SK-N-SH treated with all-trans-retinoic acid at 6 μM for 48 hours (cell line): ENCODE data around the gene TMEM87A.

Source experiments
- ATAC-seq: fragments of 200-7000 bp; cut with Tn5 transposase; 3 replicates; pipeline ENCODE4 v1.9.1; 2020; ENCODE audit warnings: mild to moderate bottlenecking, moderate library complexity
- ARNTL ChIP-seq: fragments of 450-650 bp; formaldehyde crosslinking; IDR thresholded peaks from 2 replicates; pipeline ENCODE4 v1.5.0; 2020; ENCODE audit warnings: low read depth, mild to moderate bottlenecking, moderate library complexity, borderline replicate concordance
- BACH2 ChIP-seq: fragments of 250-450 bp; sonication (Bioruptor Pico); IDR thresholded peaks from 2 replicates; pipeline ENCODE4 v1.9.0; 2021; ENCODE audit warnings: mild to moderate bottlenecking, borderline replicate concordance
- CSDC2 ChIP-seq: fragments of 250-450 bp; sonication (Bioruptor Pico); IDR thresholded peaks from 2 replicates; pipeline ENCODE4 v1.5.0; 2020; ENCODE audit warnings: mild to moderate bottlenecking, moderate library complexity
- ESRRG ChIP-seq: fragments of 250-450 bp; sonication (Bioruptor Pico); IDR thresholded peaks from 2 replicates; pipeline ENCODE4 v1.6.1; 2021; ENCODE audit warnings: mild to moderate bottlenecking
- GLIS3 ChIP-seq: fragments of 250-450 bp; sonication (Bioruptor Pico); IDR thresholded peaks from 2 replicates; pipeline ENCODE4 v1.5.0; 2020; ENCODE audit warnings: mild to moderate bottlenecking, moderate library complexity
- ISL1 ChIP-seq: fragments of 250-450 bp; sonication (Bioruptor Pico); IDR thresholded peaks from 2 replicates; pipeline ENCODE4 v2.1.2; 2022; ENCODE audit warnings: mild to moderate bottlenecking, moderate library complexity
- OSR1 ChIP-seq: fragments of 250-450 bp; sonication (Bioruptor Pico); IDR thresholded peaks from 2 replicates; pipeline ENCODE4 v1.8.0; 2022; ENCODE audit warnings: moderate library complexity, mild to moderate bottlenecking, inconsistent platforms
- PATZ1 ChIP-seq: fragments of 250-450 bp; sonication (Bioruptor Pico); IDR thresholded peaks from 2 replicates; pipeline ENCODE4 v1.8.0; 2020; ENCODE audit warnings: mild to moderate bottlenecking, moderate library complexity, borderline replicate concordance
- PPARA ChIP-seq: fragments of 250-450 bp; sonication (Bioruptor Pico); IDR thresholded peaks from 2 replicates; pipeline ENCODE4 v1.5.0; 2020; ENCODE audit warnings: mild to moderate bottlenecking, borderline replicate concordance
- RARB ChIP-seq: fragments of 250-450 bp; sonication (Bioruptor Pico); IDR thresholded peaks from 2 replicates; pipeline ENCODE4 v1.8.0; 2021; ENCODE audit warnings: mild to moderate bottlenecking, moderate library complexity
- SNAI2 ChIP-seq: fragments of 250-450 bp; sonication (Bioruptor Pico); IDR thresholded peaks from 2 replicates; pipeline ENCODE4 v1.5.0; 2020; ENCODE audit warnings: mild to moderate bottlenecking, moderate library complexity
- TCF4 ChIP-seq: fragments of 250-450 bp; sonication (Bioruptor Pico); IDR thresholded peaks from 2 replicates; pipeline ENCODE4 v1.8.0; 2021; ENCODE audit warnings: mild to moderate bottlenecking, moderate library complexity, borderline replicate concordance
- TOX ChIP-seq: fragments of 250-450 bp; sonication (Bioruptor Pico); IDR thresholded peaks from 2 replicates; pipeline ENCODE4 v1.8.0; 2021; ENCODE audit warnings: mild to moderate bottlenecking, moderate library complexity, borderline replicate concordance
- TSHZ2 ChIP-seq: fragments of 250-450 bp; sonication (Bioruptor Pico); IDR thresholded peaks from 2 replicates; pipeline ENCODE4 v1.5.0; 2020; ENCODE audit warnings: mild to moderate bottlenecking, moderate library complexity
- ZC3H10 ChIP-seq: fragments of 250-450 bp; sonication (Bioruptor Pico); IDR thresholded peaks from 2 replicates; pipeline ENCODE4 v1.5.1; 2021; ENCODE audit warnings: mild to moderate bottlenecking, moderate library complexity
- ZFP3 ChIP-seq: fragments of 250-450 bp; sonication (Bioruptor Pico); IDR thresholded peaks from 2 replicates; pipeline ENCODE4 v1.5.0; 2020; ENCODE audit warnings: mild to moderate bottlenecking, moderate library complexity
- ZFP30 ChIP-seq: fragments of 450-650 bp; formaldehyde crosslinking; IDR thresholded peaks from 2 replicates; pipeline ENCODE4 v1.5.0; 2022; ENCODE audit warnings: mild to moderate bottlenecking, moderate library complexity
- ZNF565 ChIP-seq: fragments of 450-650 bp; formaldehyde crosslinking; conservative IDR thresholded peaks from 2 replicates; pipeline ENCODE4 v1.5.0; 2020; ENCODE audit warnings: low read depth, mild to moderate bottlenecking, moderate library complexity
- ZNF70 ChIP-seq: fragments of 450-650 bp; formaldehyde crosslinking; IDR thresholded peaks from 2 replicates; pipeline ENCODE4 v1.5.0; 2020; ENCODE audit warnings: mild to moderate bottlenecking, moderate library complexity
- ZNF8 ChIP-seq: fragments of 450-650 bp; formaldehyde crosslinking; IDR thresholded peaks from 2 replicates; pipeline ENCODE4 v1.5.0; 2020; ENCODE audit warnings: mild to moderate bottlenecking, moderate library complexity
- TF ChIP-seq, protein P1 (sequence below): fragments of 250-450 bp; sonication (Bioruptor Pico); IDR thresholded peaks from 2 replicates; pipeline ENCODE4 v1.8.0; 2021; ENCODE audit warnings: low read depth, mild to moderate bottlenecking, moderate library complexity, borderline replicate concordance
- TF ChIP-seq, protein P2 (sequence below): fragments of 250-450 bp; sonication (Bioruptor Pico); IDR thresholded peaks from 2 replicates; pipeline ENCODE4 v1.5.1; 2021; ENCODE audit warnings: mild to moderate bottlenecking, moderate library complexity
- TF ChIP-seq, protein P3 (sequence below): fragments of 250-450 bp; sonication (Bioruptor Pico); IDR thresholded peaks from 2 replicates; pipeline ENCODE4 v1.5.1; 2020; ENCODE audit warnings: low read depth, mild to moderate bottlenecking, moderate library complexity

The TMEM87A gene

GRCh38 chr15:42166225-42166940 is 106.8 kb downstream of the TMEM87A start:
- ATAC-seq = no peak
- TF ChIP-seq ZFP30 (CRISPR knock-in tag) (no peak), ZNF565 (CRISPR knock-in tag) (no peak), ISL1 (no peak), SNAI2 (CRISPR knock-in tag) (no peak), ZNF8 (CRISPR knock-in tag) (no peak), OSR1 (CRISPR knock-in tag) (no peak), ESRRG (CRISPR knock-in tag) (no peak), PATZ1 (CRISPR knock-in tag) (no peak), ZNF70 (CRISPR knock-in tag) (no peak), ZC3H10 (CRISPR knock-in tag) (no peak), TCF4 (no peak), ARNTL (no peak), RARB (CRISPR knock-in tag) (no peak), PPARA (CRISPR knock-in tag) (no peak), GLIS3 (CRISPR knock-in tag) (no peak), TOX (CRISPR knock-in tag) (no peak), BACH2 (CRISPR knock-in tag) (no peak)
- TF ChIP-seq, protein P1, sequence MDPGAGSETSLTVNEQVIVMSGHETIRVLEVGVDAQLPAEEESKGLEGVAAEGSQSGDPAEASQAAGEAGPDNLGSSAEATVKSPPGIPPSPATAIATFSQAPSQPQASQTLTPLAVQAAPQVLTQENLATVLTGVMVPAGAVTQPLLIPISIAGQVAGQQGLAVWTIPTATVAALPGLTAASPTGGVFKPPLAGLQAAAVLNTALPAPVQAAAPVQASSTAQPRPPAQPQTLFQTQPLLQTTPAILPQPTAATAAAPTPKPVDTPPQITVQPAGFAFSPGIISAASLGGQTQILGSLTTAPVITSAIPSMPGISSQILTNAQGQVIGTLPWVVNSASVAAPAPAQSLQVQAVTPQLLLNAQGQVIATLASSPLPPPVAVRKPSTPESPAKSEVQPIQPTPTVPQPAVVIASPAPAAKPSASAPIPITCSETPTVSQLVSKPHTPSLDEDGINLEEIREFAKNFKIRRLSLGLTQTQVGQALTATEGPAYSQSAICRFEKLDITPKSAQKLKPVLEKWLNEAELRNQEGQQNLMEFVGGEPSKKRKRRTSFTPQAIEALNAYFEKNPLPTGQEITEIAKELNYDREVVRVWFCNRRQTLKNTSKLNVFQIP = no peak
- TF ChIP-seq, protein P2, sequence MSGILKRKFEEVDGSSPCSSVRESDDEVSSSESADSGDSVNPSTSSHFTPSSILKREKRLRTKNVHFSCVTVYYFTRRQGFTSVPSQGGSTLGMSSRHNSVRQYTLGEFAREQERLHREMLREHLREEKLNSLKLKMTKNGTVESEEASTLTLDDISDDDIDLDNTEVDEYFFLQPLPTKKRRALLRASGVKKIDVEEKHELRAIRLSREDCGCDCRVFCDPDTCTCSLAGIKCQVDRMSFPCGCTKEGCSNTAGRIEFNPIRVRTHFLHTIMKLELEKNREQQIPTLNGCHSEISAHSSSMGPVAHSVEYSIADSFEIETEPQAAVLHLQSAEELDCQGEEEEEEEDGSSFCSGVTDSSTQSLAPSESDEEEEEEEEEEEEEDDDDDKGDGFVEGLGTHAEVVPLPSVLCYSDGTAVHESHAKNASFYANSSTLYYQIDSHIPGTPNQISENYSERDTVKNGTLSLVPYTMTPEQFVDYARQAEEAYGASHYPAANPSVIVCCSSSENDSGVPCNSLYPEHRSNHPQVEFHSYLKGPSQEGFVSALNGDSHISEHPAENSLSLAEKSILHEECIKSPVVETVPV = no peak
- TF ChIP-seq, all 23 proteins: peak for 0

DNA sequence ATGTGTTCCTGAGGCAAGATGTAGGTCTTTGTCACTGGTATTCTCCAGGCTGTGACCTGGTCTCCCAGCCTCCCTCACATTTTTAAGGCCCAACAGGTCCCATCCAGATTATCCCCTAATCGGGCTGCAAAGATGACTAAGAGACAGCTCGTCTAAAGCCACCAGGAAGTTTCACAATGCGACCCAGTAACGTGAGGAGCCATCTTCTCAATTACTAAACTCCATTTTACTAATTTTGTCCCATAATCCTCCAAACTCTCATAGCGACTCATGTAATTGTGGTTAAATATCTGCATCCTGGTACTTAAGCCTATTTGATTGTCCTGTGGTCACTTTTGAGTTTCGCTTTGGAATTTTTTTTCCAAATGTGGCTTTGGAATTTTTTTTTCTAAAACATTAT is 108.1 kb downstream of the TMEM87A start:
- ATAC-seq = no peak
- TF ChIP-seq ZC3H10 (CRISPR knock-in tag) = no peak
- TF ChIP-seq ZFP3 (CRISPR knock-in tag) = no peak
- TF ChIP-seq PPARA (CRISPR knock-in tag) = no peak
- no peak for TF ChIP-seq PATZ1 (CRISPR knock-in tag)
- TF ChIP-seq, protein P3, sequence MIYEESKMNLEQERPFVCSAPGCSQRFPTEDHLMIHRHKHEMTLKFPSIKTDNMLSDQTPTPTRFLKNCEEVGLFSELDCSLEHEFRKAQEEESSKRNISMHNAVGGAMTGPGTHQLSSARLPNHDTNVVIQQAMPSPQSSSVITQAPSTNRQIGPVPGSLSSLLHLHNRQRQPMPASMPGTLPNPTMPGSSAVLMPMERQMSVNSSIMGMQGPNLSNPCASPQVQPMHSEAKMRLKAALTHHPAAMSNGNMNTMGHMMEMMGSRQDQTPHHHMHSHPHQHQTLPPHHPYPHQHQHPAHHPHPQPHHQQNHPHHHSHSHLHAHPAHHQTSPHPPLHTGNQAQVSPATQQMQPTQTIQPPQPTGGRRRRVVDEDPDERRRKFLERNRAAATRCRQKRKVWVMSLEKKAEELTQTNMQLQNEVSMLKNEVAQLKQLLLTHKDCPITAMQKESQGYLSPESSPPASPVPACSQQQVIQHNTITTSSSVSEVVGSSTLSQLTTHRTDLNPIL (CRISPR knock-in tag) = no peak
- TF ChIP-seq CSDC2 (CRISPR knock-in tag) = no peak
- TF ChIP-seq BACH2 (CRISPR knock-in tag) = no peak
- TF ChIP-seq, protein P1 = no peak
- TF ChIP-seq GLIS3 (CRISPR knock-in tag) = no peak
- no peak for TF ChIP-seq TSHZ2 (CRISPR knock-in tag)
- TF ChIP-seq ISL1 = no peak
- no peak for TF ChIP-seq TCF4
- no peak for TF ChIP-seq ZFP30 (CRISPR knock-in tag)
- no peak for TF ChIP-seq ZNF565 (CRISPR knock-in tag)
- no peak for TF ChIP-seq ZNF8 (CRISPR knock-in tag)
- TF ChIP-seq, protein P2 = no peak
- TF ChIP-seq TOX (CRISPR knock-in tag) = no peak
